ENCODE results near the gene KLHDC8A. TPM values are rescaled to one million over a fixed set of nuclear protein-coding genes. Genes with fewer than 3 reads are reported as not detected.
"Not testable (repeated sequence)": the region's sequence is repeated elsewhere in the genome, so short reads cannot be mapped to it uniquely, and the experiment has no call there.

Gene KLHDC8A
- not detected in 2 replicates for total RNA-seq
- long read RNA-seq: 0 reads

- Mint-ChIP-seq H3K27ac (ENCODE audit: unreplicated experiment) (no peak within 1 kb of the TSS), H3K4me1 (ENCODE audit: unreplicated experiment) (peaks cover 5% of the 10 kb centered on the region), H3K4me3 (ENCODE audit: unreplicated experiment) (no peak within 1 kb of the TSS)
Observed at GRCh38 chr1:205356440-205357139, at the start of gene KLHDC8A. Gene KLHDC8A (minus strand): TSS chr1:205356922. CDS start chr1:205343604, 13,318 bp downstream.

GRCh38 chr1:205406252-205406651, 49.5 kb upstream of the KLHDC8A start:
- H3K4me1 Mint-ChIP-seq (ENCODE audit: unreplicated experiment); H3K9me3 Mint-ChIP-seq (ENCODE audit: unreplicated experiment); H3K27ac Mint-ChIP-seq (ENCODE audit: unreplicated experiment); H3K4me3 Mint-ChIP-seq (ENCODE audit: unreplicated experiment); DNase-seq (ENCODE audit: extremely low spot score, unreplicated experiment); H3K36me3 Mint-ChIP-seq (ENCODE audit: unreplicated experiment): not testable (repeated sequence)
- peaks cover 44% of the 10 kb centered on the region for H3K27me3 Mint-ChIP-seq (ENCODE audit: unreplicated experiment)

More at GRCh38 chr1:205356440-205357139, at the start of gene KLHDC8A:
- TF ChIP-seq CTCF (IDR thresholded peaks at IDR 0.05): no peak
- Mint-ChIP-seq H3K27me3 (ENCODE audit: unreplicated experiment) (peaks cover 53% of the 10 kb centered on the region), H3K36me3 (ENCODE audit: unreplicated experiment) (no peaks in the 10 kb centered on the region), H3K9me3 (ENCODE audit: unreplicated experiment) (no peaks in the 10 kb centered on the region)
- DNase-seq (ENCODE audit: extremely low spot score, unreplicated experiment): no peak

- not testable (repeated sequence) for H3K36me3 Mint-ChIP-seq (ENCODE audit: unreplicated experiment); H3K27ac Mint-ChIP-seq (ENCODE audit: unreplicated experiment); H3K4me3 Mint-ChIP-seq (ENCODE audit: unreplicated experiment); DNase-seq (ENCODE audit: extremely low spot score, unreplicated experiment); H3K4me1 Mint-ChIP-seq (ENCODE audit: unreplicated experiment); H3K9me3 Mint-ChIP-seq (ENCODE audit: unreplicated experiment)
- peaks cover 36% of the 10 kb centered on the region for H3K27me3 Mint-ChIP-seq (ENCODE audit: unreplicated experiment)
Observed at GRCh38 chr1:205404484-205404883, 47.8 kb upstream of the KLHDC8A start.

GRCh38 chr1:205398586-205398985, 41.9 kb upstream of the KLHDC8A start:
- no peaks in the 10 kb centered on the region for H3K36me3 Mint-ChIP-seq (ENCODE audit: unreplicated experiment)
- no peaks in the 10 kb centered on the region for H3K9me3 Mint-ChIP-seq (ENCODE audit: unreplicated experiment)
- no peak for DNase-seq (ENCODE audit: extremely low spot score, unreplicated experiment)
- no peak for TF ChIP-seq CTCF (IDR thresholded peaks at IDR 0.05)
- H3K4me3 Mint-ChIP-seq (ENCODE audit: unreplicated experiment): no peak overlapping the region
- no peak overlapping the region for H3K27ac Mint-ChIP-seq (ENCODE audit: unreplicated experiment)
- H3K27me3 Mint-ChIP-seq (ENCODE audit: unreplicated experiment): peaks cover 51% of the 10 kb centered on the region
- H3K4me1 Mint-ChIP-seq (ENCODE audit: unreplicated experiment): no peaks in the 10 kb centered on the region

GRCh38 chr1:205396967-205397616, 40.4 kb upstream of the KLHDC8A start:
- peaks cover 58% of the 10 kb centered on the region for H3K27me3 Mint-ChIP-seq (ENCODE audit: unreplicated experiment)
- H3K4me1 Mint-ChIP-seq (ENCODE audit: unreplicated experiment): no peaks in the 10 kb centered on the region
- no peak for DNase-seq (ENCODE audit: extremely low spot score, unreplicated experiment)
- H3K9me3 Mint-ChIP-seq (ENCODE audit: unreplicated experiment): no peaks in the 10 kb centered on the region
- no peak overlapping the region for H3K27ac Mint-ChIP-seq (ENCODE audit: unreplicated experiment)
- peak; percentile 51 for TF ChIP-seq CTCF (IDR thresholded peaks at IDR 0.05)
- no peak overlapping the region for H3K4me3 Mint-ChIP-seq (ENCODE audit: unreplicated experiment)
- H3K36me3 Mint-ChIP-seq (ENCODE audit: unreplicated experiment): no peaks in the 10 kb centered on the region

GRCh38 chr1:205395616-205396015, 38.9 kb upstream of the KLHDC8A start:
- no peaks in the 10 kb centered on the region for H3K4me1 Mint-ChIP-seq (ENCODE audit: unreplicated experiment)
- H3K27me3 Mint-ChIP-seq (ENCODE audit: unreplicated experiment): peaks cover 63% of the 10 kb centered on the region
- H3K4me3 Mint-ChIP-seq (ENCODE audit: unreplicated experiment): no peak overlapping the region
- DNase-seq (ENCODE audit: extremely low spot score, unreplicated experiment): no peak
- H3K27ac Mint-ChIP-seq (ENCODE audit: unreplicated experiment): no peak overlapping the region
- TF ChIP-seq CTCF (IDR thresholded peaks at IDR 0.05): no peak
- H3K36me3 Mint-ChIP-seq (ENCODE audit: unreplicated experiment): no peaks in the 10 kb centered on the region
- no peaks in the 10 kb centered on the region for H3K9me3 Mint-ChIP-seq (ENCODE audit: unreplicated experiment)

All from osteocyte (in vitro differentiated cells).